ENCODE measurements around the gene TRIM8.

TRIM8 gene, protein sequence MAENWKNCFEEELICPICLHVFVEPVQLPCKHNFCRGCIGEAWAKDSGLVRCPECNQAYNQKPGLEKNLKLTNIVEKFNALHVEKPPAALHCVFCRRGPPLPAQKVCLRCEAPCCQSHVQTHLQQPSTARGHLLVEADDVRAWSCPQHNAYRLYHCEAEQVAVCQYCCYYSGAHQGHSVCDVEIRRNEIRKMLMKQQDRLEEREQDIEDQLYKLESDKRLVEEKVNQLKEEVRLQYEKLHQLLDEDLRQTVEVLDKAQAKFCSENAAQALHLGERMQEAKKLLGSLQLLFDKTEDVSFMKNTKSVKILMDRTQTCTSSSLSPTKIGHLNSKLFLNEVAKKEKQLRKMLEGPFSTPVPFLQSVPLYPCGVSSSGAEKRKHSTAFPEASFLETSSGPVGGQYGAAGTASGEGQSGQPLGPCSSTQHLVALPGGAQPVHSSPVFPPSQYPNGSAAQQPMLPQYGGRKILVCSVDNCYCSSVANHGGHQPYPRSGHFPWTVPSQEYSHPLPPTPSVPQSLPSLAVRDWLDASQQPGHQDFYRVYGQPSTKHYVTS

DNA sequence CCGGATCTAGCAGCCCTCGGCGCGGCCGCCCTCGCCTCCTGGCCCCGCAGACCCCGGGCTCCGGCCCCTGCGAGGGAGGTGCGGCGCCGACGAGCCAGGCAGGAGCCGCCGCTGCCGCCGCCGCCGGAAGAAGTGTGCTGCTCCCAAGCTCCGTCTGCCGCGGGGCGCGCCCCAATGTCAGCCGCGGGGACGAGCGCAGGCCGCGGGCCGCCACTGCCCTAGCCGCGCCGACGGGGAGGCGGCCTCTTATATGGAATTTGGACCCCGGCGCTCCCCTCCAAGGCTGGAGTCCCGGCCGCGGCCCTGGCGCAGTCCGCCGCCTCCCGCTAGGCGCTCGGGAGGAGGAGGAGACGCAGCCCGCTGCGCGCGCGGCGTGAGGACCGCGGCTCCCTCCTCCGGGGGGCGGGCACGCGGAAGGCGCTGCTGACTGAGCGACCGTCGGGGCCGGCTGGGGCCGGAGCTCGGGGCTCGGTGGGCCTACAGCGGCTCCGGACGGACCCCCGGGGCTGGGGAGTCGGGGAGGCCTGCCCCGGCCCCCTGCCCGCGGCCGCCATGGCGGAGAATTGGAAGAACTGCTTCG lies at the start of gene TRIM8:
Gene TRIM8, plus strand, starts transcription at position 414 of the 580 bp plus-strand sequence. Its CDS starts 139 bp downstream, at position 553.
- DNase-seq = peak; percentile 66

DNA sequence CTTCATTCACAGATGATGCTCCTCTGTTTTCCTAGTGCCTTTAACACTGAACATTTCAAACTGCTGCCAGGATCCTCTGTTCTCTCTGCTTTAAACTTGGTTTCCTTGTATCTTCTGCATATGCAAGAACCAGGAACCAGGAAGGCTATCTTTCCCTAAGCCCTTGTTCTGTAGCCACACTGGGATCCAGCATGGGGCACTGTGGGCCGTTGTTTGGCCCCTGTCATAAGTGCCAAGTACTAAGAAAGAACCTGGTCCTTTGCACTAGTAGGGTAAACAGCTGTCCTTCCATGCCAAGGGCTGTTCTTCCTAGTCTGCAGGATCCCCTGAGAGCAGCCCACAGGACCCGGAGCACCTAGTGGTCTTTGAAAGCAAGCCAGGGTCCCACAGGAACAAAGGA lies 49.0 kb upstream of the TRIM8 start:
- DNase-seq = no peak

DNA sequence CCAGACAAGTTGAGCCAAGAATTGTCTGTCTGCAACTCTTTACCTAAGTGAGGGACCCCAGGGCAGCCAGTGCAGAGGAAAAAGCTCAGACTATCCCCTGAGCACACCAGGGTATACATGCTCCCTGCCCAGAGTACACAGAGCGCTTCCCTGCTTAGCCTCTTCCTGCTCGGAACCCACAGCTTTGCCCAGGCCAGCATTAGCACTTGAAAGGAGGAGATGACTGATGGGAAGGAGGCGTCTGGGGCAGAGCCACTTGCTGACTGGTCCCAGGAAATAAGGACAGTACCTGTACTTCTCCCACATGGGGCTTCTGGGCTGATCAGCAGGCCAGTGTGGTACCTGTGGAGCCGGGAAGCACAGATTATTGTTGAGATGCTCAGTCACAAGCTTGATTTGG lies 48.4 kb upstream of the TRIM8 start:
- DNase-seq = no peak

DNA sequence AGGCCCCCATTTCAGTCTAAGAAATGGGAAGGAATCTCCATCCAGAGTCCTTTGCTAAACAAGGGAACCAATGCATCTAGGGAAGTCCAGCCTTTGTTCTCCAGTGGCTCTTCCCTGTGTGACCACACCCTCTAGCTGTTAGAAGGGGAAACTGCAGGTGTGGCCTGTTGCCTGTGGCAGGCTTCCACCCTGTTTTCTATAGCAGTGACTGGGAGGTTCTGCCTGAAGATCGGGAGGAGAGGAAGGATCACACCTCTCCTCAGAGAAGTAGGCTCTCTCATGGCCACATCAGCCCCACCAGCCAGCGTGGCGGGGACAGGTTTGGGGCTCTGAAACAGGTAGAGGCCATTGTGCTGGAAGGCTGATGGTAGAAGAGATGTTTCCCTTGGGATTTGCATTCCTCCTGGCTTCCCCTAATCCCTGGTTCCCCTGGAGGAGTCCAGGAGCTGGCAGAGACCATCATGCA lies 47.7 kb upstream of the TRIM8 start:
- no peak for DNase-seq

DNA sequence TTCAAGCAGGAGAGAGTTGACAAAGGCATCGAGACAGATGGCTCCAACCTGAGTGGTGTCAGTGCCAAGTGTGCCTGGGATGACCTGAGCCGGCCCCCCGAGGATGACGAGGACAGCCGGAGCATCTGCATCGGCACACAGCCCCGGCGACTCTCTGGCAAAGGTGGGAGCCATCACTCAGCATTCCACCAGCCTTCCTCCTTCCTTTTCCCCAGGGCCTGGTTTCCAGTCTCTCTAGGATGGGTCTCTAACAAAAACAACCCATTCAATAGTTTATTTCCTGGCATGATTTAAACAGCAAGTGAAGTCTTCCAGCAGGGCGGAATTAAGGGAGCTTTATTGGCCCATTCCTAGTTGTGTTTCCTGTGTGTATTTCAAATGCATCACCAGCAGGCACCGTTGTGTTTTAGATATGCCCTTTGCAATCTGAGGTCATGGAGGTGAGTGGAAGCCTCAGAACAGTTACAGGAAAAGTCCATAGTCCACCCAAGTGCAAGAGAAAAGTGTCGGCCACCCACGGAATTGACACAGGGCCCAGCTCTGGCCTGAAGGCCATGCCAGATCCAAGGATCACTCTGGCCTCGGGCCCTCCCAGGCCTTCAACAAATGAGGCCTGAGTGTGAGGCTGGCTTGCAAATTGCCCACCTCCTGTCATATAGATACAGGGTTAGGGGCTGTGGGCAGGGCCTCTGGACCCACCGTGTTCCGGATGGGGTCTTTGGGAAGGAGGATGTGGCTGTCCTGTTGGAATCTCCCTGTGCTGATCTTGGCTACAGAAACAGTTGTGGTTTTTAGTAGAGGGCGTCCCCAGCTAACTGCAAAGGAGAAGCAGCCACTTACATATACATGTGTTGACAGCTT lies 46.9 kb upstream of the TRIM8 start:
- no peak for DNase-seq

DNA sequence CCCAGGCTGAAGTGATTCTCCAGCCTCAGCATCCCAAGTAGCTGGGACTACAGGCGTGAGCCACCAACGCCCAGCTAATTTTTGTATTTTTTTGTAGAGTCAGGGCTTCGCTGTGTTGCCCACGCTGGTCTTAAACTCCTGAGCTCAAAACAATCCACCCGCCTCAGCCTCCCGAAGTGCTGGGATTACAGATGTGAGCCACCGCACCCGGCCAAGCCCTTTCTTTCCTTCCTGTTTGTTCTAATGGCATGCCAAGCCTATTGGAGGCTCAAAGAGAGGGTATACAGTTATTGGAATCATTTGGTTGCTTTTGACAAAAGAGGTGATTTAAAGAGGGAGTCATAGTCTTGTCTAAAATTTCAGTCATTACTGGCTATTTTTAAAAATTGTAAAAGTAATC lies 46.0 kb upstream of the TRIM8 start:
- no peak for DNase-seq

DNA sequence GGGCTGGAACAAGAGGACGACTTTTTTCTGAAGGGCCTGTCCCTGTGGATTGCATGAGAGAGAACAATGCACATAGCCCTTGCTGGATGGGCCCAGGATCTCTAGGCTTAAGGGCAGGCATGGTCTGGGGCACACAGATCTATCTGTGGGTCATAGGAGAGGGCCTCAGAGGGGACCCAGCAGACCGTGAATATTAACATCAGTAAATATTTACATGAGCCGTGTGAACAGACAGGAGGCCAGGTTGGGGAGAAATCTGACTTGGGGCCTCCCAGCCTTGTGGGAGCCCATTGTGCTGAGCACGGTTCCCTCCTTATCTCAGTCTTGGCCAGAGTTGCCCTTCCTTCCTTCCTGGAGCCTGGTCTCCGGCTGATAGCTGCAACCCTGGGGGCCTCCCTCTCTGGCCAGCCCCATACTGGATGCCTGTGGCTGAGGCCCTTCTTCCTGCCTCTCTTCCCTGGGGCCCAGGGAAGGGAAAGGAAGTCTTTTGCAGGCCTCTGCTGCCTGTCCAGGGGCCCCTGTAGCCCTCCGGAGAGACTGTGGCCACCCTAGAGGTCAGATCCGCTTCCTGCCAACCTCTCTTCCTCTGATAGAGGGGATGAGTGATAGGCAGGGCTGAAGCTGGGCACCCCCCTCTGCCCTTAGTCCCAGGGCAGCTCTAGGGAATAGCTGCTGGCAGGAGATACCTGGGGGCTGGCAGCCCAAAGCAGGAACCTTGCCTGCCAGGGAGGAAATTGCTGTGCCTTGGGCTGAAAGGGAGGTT lies 44.5 kb upstream of the TRIM8 start:
- no peak for DNase-seq

DNA sequence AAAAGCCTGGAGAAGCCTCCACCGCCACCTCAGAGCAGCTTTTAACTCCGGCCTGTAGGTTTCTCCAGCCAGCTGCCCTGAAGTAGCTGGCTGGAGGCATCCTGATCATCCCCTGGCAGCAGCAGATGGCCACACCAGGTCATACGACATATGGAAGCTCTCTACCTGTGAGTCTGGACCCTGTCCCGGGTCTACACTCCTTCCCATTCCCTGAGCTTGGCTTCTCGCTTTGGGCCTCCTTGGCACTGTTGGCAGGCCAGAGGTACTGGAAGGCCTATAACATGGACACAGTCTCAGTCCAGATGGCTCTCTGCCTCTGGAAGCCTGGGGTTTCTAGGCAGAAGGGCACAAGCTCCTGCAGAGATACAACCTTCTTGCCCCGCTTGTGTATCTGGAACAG lies 43.5 kb upstream of the TRIM8 start:
- DNase-seq = no peak

DNA sequence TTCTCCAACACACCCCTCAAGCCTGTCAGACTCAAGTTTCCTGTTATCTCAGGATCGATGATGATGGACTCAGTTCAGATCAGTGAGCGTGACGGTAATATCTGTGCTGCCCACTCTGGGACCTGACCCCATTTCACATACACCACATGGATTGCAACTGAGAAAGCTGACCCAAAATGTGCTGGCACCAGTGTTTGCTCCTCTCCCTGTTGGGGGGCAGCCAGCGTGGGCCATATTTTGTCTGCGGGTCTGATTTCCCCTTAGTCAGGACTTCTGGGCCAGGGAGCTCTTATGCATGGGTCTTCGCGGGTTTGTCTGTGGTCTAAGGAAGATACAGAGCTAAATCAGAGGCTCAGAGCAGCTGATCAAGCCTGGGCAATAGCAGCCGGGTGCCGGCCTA lies 42.6 kb upstream of the TRIM8 start:
- no peak for DNase-seq

DNA sequence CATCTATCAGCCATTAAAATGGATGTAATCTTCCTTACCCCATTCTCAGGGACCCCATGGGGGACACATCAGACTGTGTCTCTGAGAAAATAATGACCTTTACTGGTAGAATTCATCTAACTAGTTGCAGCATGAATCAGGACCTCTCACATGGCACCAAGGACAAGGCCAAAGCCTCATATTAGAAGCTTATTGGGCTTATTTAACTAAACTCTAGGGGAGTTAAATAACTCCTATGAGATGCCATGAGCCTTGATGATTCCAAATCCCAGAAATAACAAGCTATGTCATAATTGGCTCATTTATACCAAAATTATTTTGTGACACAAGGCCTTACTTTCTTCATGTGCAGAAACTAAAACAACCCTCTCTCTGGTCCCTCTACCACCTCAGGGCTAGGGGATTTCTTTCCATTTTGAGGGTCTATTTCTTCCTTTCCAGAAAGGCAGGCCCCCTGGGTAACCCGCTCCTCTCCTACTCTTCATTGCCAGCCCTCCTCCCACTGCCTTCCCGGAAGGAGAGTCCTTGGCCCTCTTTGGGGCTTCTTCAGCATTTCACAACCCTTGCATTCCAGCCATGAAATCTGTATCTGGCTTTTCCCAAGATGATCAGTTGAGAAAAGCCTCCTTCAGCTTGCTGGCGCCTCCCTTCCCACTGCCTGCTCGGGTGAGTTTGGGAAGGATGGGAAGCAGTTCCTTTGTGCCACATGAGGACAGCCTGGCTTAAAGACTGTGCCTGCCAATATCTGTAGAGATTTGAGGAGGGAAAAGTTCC lies 41.8 kb upstream of the TRIM8 start:
- no peak for DNase-seq

DNA sequence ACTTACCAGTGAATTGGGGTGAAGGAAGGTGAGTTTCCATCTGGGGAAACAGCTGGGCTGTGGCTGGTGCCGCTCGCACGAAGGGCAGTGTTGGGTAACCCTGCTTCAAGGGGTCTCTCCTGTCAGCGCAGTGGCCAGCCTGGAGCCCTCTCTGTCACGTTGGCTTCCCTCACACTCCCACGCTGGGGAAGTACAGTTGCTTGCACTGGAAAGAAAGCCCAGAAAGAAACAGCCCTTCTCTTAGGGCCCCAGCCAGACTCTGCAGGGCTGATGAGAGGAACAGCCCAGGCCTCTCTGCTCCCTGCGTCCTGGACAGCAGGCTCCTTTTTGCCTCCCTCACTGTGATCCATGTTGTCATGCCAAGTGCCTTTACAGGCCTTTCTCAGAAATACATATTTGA lies 40.3 kb upstream of the TRIM8 start:
- no peak for DNase-seq

DNA sequence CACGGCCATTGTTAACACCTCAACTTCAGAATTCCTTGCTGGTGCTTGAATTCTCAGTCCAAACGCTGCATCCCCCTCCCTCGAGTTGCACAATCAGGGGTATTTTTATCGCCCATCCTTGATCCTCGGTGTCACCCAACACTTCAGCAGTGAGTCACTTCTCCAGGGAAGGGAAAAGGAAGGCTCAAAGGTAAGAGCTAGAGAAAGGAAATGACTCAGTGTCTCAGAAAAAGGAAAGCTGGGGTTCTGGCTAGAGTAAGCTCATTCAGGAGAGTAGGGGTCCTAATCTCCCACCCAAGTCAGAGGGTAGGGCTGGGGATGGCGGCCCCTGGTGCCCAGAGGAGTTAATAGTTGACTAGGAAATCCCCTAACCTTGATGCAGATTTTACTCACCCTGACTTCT lies 39.8 kb upstream of the TRIM8 start:
- DNase-seq = no peak

DNA sequence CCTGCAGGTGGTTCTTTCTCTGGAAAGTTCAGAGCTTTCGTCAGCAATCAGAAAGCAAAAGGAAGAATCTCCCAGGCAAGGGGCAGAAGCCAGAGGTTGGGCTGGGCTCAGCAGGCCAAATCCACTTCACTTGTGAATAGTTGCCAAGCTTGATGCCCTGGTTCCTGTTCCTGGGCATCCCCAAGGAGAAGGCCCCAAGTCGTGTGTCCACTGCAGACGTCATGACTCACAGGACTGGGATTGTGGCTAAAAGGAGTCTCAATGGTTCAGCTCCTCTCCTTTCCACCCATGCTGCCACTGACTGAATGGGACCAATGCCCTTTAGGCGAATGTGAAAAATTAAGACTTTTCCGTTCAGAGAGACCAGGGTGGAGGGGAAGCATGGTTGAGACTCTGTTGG lies 38.6 kb upstream of the TRIM8 start:
- DNase-seq = no peak

DNA sequence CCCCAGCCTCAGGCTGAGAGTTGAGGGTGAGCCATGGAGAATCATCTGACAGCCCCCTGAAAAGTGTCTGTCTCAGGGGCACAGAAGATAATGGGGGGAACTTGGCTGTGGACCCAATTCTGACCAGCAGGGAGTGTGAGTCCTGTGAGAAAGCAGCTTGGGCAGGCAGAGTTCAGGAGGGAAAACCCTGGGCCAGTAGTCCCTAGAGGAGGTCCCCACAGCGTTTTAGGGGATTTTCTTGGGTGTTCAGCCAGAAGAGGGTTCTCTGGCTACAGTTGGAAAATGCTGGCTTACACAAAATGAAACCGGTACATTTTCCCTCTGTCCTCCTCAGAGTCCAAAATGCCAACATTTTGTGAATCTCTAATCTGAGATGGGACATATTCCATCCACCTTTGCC lies 35.8 kb upstream of the TRIM8 start:
- DNase-seq = no peak

DNA sequence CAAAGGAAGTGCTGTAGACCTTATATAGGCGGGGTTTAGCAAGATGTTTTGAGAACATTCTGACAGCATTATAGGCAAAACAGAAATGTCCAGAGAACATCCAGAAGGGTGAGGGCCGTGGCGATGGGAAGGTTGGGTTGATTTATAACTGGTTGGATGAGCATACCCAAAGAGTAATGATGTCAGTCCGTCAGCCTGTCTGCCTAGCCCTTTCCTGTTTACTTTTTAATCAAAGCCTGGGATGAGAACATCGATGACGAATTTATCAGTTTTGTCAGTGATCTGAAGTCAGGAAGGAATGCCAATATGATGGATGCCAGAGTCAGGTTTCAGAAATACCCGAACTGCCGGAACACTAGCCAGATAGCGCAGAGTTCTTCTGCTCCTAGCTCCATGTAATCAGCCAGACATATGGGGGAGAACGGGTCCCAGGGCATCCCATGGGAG lies 33.8 kb upstream of the TRIM8 start:
- no peak for DNase-seq

DNA sequence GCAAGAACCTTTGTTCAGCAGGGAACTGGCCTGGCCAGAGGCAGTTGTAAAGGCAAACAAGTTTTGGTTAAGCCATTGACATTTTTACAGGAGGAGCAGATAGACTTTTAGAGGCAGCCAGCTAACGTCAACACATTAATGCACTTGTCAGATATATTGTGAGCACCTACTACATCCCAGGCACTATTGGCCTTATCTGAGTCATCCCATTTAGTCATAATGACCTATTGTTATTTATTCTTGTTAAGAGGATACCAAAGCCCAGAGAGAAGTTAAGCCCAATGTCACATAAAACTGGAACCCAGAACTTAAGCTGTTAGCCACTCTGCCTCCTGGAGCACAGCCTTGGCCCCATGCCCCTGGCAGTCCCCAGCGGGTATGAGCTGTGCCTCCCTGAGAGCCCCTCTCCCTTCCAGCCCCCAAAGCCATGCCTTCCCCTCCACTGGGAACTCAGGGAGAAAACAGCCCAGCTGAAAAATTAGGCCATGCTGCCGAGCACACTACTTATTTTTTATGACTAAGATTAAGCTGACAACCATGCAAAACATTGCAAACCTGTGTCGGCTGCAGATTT lies 32.7 kb upstream of the TRIM8 start:
- DNase-seq = no peak

DNA sequence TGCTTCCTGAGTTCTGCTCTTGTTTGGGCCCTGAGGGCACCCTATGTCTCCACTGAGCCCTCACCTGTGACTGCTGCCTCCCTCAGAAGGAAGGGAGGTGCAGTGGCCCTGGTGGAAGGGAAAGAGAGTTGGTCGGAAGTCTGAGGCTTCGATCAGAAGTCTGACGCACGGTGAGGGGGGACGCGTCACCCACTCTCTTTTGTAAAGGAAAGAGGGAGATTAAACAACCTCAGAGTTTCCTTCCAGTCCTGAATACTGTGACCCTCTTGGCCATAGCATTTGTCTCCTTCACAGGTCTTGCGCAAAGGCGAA lies 31.4 kb upstream of the TRIM8 start:
- peak; percentile 35 for DNase-seq

DNA sequence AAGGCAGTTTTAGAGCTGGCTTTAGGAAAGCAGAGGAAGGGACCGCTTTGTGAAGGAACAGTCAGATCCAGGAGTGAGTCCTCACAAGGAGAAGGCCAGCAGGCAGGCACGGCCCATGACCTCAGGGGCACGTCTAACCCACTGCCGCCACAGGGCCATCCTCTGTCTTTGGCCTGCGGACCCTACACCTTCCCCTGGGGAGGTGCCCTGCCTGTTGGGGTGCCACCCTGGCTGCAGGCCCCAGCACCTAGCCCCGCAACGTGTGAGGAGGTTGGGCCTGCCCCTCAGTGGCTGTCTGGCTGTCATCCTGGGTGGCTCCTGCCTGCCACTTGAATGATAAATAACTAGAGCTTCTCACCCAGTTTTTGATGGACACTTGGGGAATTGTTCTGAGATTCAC lies 31.0 kb upstream of the TRIM8 start:
- DNase-seq = no peak

DNA sequence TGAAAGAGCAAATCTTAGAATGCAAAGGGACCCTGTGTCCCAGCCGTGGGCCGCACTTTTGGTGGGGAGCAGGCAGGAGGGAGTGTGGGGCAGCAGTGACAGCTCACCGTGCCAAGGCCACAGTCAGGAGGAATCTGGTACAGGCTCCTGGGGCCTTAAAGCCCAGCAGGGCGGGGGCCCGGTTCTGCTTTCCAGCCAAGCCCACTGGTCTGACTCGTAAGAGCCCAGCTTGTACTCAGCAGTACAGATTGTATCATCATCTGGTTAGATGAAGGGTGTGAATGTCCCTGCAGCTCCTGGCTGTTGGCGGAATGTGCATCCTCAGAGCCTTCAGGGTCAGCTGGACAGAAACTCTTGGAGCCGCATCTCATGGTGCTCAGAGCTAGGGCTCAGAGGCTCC lies 30.5 kb upstream of the TRIM8 start:
- no peak for DNase-seq

DNA sequence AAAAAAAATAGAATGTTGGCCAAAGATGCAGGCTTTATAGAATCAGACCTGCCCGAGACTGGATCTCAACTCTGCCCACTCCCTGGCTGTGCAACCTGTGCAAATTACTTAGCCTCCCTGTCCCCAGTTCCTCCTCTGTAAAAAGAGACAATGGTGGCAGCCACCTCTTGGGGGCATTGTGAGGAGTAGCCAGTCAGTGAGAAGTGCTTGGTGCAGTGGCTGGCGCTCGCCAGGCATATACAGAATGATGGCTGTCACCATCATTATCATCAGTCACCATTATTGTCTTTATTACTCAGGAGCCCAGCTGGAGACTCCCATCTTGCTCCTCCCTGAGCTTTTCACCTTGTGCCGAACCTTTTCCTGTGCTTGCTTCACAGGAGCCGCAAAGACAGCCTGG lies 29.4 kb upstream of the TRIM8 start:
- no peak for DNase-seq

DNA sequence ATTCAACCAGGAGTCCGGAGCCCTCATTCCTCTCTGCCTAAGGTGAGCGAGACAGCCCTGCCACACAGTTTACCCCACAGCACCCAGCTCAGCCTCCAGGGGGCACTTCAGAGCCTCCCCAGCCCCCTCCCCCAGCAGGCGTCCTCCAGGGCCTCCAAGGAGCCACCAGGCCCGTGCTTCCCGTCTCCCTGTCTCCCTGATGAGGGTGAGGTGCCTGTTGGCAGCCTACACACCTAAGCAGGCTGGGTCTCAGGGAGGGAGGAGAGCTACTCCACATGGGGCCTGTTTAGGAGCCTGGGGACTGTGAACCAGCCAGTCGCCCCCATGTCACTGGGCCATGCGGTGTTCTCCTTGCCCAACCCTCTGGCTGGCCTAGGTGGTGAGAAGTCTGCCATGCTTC lies 28.9 kb upstream of the TRIM8 start:
- no peak for DNase-seq
